ENCODE data around the gene MSANTD3. TPM values are rescaled to one million over a fixed set of nuclear protein-coding genes. Genes with fewer than 3 reads are reported as not detected.
"Not testable (repeated sequence)": the region's sequence is repeated elsewhere in the genome, so short reads cannot be mapped to it uniquely, and the experiment has no call there.

Gene MSANTD3
- total and polyA plus RNA-seq, 3 donors from 2014 or later = 11.5 to 24.9 (median 16.9) TPM

DNA sequence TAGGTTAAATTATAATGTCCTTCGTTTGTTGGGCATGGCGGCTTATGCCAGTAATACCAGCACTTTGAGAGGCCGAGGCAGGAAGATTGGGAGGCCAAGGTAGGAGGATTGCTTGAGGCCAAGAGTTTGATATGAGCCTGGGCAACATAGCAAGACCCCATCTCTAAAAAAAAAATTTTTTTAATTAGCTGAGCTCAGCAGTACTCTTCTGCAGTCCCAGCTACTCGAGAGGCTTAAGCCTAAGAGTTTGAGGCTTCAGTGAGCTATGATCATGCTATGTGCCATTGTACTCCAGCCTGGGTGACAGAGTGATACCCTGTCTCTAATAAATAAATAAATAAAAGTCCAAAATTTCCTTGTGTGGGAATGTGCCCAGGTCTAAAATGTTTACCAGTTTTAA lies 9.1 kb upstream of the MSANTD3 start:
- H3K36me3 ChIP-seq (ENCODE audit: low read depth, missing control alignments) = no peaks in the 10 kb centered on the region
- H3K4me1 ChIP-seq = no peaks in the 10 kb centered on the region
- no peaks in the 10 kb centered on the region for H3K27me3 ChIP-seq
- TF ChIP-seq, protein P1, sequence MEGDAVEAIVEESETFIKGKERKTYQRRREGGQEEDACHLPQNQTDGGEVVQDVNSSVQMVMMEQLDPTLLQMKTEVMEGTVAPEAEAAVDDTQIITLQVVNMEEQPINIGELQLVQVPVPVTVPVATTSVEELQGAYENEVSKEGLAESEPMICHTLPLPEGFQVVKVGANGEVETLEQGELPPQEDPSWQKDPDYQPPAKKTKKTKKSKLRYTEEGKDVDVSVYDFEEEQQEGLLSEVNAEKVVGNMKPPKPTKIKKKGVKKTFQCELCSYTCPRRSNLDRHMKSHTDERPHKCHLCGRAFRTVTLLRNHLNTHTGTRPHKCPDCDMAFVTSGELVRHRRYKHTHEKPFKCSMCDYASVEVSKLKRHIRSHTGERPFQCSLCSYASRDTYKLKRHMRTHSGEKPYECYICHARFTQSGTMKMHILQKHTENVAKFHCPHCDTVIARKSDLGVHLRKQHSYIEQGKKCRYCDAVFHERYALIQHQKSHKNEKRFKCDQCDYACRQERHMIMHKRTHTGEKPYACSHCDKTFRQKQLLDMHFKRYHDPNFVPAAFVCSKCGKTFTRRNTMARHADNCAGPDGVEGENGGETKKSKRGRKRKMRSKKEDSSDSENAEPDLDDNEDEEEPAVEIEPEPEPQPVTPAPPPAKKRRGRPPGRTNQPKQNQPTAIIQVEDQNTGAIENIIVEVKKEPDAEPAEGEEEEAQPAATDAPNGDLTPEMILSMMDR (IDR thresholded peaks at IDR 0.05) = no peak
- TF ChIP-seq POLR2A (IDR thresholded peaks at IDR 0.05) = no peak
- H3K4me3 ChIP-seq = no peak overlapping the region
- no peaks in the 10 kb centered on the region for H3K9me3 ChIP-seq
- H3K27ac ChIP-seq = no peak overlapping the region
- DNase-seq = no peak
- intact Hi-C loops (cut with DNase I; ENCODE audit: low total_unique reads) = no loop called here
- WGBS, 2 donors = 86 to 88% methylated on average over 4 of the region's 4 CpGs

DNA sequence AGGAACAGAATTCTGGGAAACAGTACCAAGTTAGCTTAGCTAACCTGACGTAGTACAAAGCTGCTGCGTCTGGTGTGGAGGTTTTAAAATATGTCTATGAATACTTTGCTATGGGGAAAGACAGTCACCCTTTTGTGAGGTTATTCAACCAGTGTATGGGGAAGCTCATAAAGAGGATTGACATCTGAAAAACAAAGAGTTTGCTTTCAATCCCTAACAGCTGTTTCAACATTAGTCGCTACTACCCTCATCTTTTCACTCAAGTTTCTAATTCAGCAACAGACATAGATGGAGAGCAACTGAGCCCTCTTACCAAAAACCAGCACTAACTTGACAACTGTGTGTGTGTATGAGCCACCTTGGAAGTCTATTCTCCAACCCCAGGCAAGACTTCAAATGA lies 7.8 kb upstream of the MSANTD3 start:
- no peaks in the 10 kb centered on the region for H3K9me3 ChIP-seq
- H3K36me3 ChIP-seq (ENCODE audit: low read depth, missing control alignments) = no peaks in the 10 kb centered on the region
- no peak overlapping the region for H3K27ac ChIP-seq
- intact Hi-C loops (cut with DNase I; ENCODE audit: low total_unique reads) = no loop called here
- TF ChIP-seq POLR2A (IDR thresholded peaks at IDR 0.05) = no peak
- TF ChIP-seq, protein P1 (IDR thresholded peaks at IDR 0.05) = no peak
- no peak overlapping the region for H3K4me3 ChIP-seq
- WGBS, 2 donors = 86 to 90% methylated on average over 3 of the region's 3 CpGs
- H3K4me1 ChIP-seq = no peaks in the 10 kb centered on the region
- DNase-seq = no peak
- no peaks in the 10 kb centered on the region for H3K27me3 ChIP-seq

DNA sequence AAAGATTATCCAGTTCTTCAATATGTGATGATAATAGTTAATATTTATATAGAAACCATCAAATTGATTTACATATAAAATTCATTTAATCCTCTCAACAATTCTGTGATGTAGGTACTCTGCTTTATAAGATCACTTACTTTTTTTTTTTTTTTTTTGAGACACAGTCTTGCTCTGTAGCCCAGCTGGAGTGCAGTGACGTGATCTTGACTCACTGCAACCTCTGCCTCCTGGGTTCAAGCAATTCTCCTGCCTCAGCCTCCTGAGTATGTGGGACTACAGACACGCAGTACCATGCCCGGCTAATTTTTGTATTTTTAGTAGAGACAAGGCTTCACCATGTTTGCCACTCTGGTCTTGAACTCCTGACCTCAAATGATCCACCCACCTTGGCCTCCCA lies 5.8 kb upstream of the MSANTD3 start:
- H3K27ac ChIP-seq; intact Hi-C loops (cut with DNase I; ENCODE audit: low total_unique reads): not testable (repeated sequence)
- WGBS, 2 donors = 80 to 89% methylated on average over 3 of the region's 3 CpGs

DNA sequence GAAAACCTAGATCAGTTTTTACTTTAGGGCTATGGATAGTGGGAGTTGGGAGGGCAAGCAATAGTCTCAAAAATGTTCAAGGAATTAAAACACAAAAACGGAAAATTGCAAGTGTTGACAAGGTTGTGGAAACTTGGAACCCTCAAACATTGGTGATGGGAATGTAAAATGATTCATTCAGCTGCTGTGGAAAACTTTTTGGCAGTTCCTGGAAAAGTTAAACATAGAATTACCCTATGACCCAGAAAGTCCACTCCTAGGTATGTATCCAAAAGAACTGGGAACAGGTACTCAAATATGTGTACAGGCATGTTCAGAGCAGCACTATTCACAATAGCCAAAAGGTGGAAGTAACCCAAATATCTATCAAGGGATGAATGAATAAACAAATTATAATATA lies 1.2 kb upstream of the MSANTD3 start:
- H3K27me3 ChIP-seq = no peaks in the 10 kb centered on the region
- WGBS, 2 donors = 27 to 58% methylated on average over 1 of the region's 1 CpG
- TF ChIP-seq, protein P1 (IDR thresholded peaks at IDR 0.05) = no peak
- no peak for TF ChIP-seq POLR2A (IDR thresholded peaks at IDR 0.05)
- no peak for DNase-seq
- H3K36me3 ChIP-seq (ENCODE audit: low read depth, missing control alignments) = no peaks in the 10 kb centered on the region
- intact Hi-C loops (cut with DNase I; ENCODE audit: low total_unique reads) = no loop called here
- H3K4me1 ChIP-seq = peaks cover 6% of the 10 kb centered on the region
- no peak overlapping the region for H3K27ac ChIP-seq
- H3K9me3 ChIP-seq = no peaks in the 10 kb centered on the region
- H3K4me3 ChIP-seq = no peak overlapping the region

More for the DNA sequence above, 5.8 kb upstream of the MSANTD3 start:
- not testable (repeated sequence) for H3K36me3 ChIP-seq (ENCODE audit: low read depth, missing control alignments); DNase-seq; H3K4me3 ChIP-seq; H3K4me1 ChIP-seq; H3K9me3 ChIP-seq; H3K27me3 ChIP-seq

DNA sequence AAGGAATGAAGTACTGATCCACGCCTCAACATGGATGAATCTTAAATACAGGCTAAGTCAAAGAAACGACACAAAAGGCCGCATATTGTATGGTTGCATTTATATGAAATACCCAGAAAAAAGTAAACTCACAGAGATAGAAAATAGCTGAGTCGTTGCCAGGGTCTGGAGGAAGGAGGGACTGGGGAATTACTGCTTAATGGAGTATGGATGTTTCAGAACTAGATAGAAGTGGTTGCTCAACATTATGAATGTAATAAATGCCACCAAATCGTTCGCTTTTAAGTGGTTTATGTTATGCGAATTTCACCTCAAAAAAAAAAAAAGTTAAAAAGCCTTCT lies 784 bp upstream of the MSANTD3 start:
- H3K36me3 ChIP-seq (ENCODE audit: low read depth, missing control alignments) = no peaks in the 10 kb centered on the region
- no peaks in the 10 kb centered on the region for H3K9me3 ChIP-seq
- peak overlapping the region; percentile 77 to 81 for H3K4me3 ChIP-seq
- WGBS, 2 donors = 17 to 31% methylated on average over 7 of the region's 7 CpGs
- H3K27ac ChIP-seq = peak overlapping the region; percentile 77 to 91
- H3K4me1 ChIP-seq = peaks cover 6% of the 10 kb centered on the region
- TF ChIP-seq, protein P1 (IDR thresholded peaks at IDR 0.05) = no peak
- TF ChIP-seq POLR2A (IDR thresholded peaks at IDR 0.05) = no peak
- intact Hi-C loops (cut with DNase I; ENCODE audit: low total_unique reads) = no loop called here
- no peak for DNase-seq
- H3K27me3 ChIP-seq = no peaks in the 10 kb centered on the region
